Type B pancreatic cell (in vitro differentiated cells): Measurements from ENCODE around the gene SUPT4H1. TPM values are rescaled to one million over a fixed set of nuclear protein-coding genes. Genes with fewer than 3 reads are reported as not detected.

ENCODE experiments used
- DNase-seq: peaks from one replicate; pipeline ENCODE4 v3.0.0; 2021; ENCODE audit warnings: mixed read lengths; ENCODE audit not compliant: unreplicated experiment; ENCODE audit errors: extremely low spot score
- H3K27ac Mint-ChIP-seq: 2 replicates; pipeline ENCODE4 v1.8.0; 2021; ENCODE audit warnings: mild to moderate bottlenecking, mixed read lengths
- H3K27me3 Mint-ChIP-seq: 2 replicates; pipeline ENCODE4 v1.8.0; 2021; ENCODE audit warnings: mixed read lengths
- H3K36me3 Mint-ChIP-seq: 2 replicates; pipeline ENCODE4 v1.8.0; 2021; ENCODE audit warnings: mixed read lengths
- H3K4me1 Mint-ChIP-seq: one replicate; pipeline ENCODE4 v1.8.0; 2021; ENCODE audit warnings: mixed read lengths; ENCODE audit not compliant: unreplicated experiment
- H3K4me3 Mint-ChIP-seq: 2 replicates; pipeline ENCODE4 v1.8.0; 2021; ENCODE audit warnings: mild to moderate bottlenecking, mixed read lengths
- H3K9me3 Mint-ChIP-seq: 2 replicates; pipeline ENCODE4 v1.8.0; 2021; ENCODE audit warnings: mixed read lengths
- total RNA-seq: library from RNA; stranded (reverse); gene quantifications from 2 replicates; pipeline ENCODE4 v1.2.1, GENCODE V29; 2021; ENCODE audit warnings: low replicate concordance
- TF ChIP-seq, protein P1 (sequence below): fragments of 200-600 bp; sonication (generic); conservative IDR thresholded peaks from 2 replicates; pipeline ENCODE4 v1.5.0; 2021; ENCODE audit warnings: antibody characterized with exemption, mild to moderate bottlenecking

The SUPT4H1 gene
- total RNA-seq, 1 donor from 2014 or later, result 82.9 TPM

- Mint-ChIP-seq H3K4me1 (peaks cover 52% of the 10 kb centered on the region), H3K27ac (no peak overlapping the region), H3K27me3 (no peaks in the 10 kb centered on the region), H3K36me3 (peaks cover 4% of the 10 kb centered on the region), H3K9me3 (no peaks in the 10 kb centered on the region), H3K4me3 (no peak overlapping the region)
- DNase-seq, result no peak
- TF ChIP-seq, protein P1, sequence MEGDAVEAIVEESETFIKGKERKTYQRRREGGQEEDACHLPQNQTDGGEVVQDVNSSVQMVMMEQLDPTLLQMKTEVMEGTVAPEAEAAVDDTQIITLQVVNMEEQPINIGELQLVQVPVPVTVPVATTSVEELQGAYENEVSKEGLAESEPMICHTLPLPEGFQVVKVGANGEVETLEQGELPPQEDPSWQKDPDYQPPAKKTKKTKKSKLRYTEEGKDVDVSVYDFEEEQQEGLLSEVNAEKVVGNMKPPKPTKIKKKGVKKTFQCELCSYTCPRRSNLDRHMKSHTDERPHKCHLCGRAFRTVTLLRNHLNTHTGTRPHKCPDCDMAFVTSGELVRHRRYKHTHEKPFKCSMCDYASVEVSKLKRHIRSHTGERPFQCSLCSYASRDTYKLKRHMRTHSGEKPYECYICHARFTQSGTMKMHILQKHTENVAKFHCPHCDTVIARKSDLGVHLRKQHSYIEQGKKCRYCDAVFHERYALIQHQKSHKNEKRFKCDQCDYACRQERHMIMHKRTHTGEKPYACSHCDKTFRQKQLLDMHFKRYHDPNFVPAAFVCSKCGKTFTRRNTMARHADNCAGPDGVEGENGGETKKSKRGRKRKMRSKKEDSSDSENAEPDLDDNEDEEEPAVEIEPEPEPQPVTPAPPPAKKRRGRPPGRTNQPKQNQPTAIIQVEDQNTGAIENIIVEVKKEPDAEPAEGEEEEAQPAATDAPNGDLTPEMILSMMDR, result no peak
Measured at GRCh38 chr17:58378733-58379510, 26.9 kb upstream of the SUPT4H1 start.

- TF ChIP-seq, protein P1, result no peak
- Mint-ChIP-seq H3K27me3 (no peaks in the 10 kb centered on the region), H3K36me3 (peaks cover 4% of the 10 kb centered on the region), H3K4me1 (peaks cover 45% of the 10 kb centered on the region), H3K4me3 (no peak overlapping the region), H3K27ac (peak overlapping the region; percentile 86), H3K9me3 (no peaks in the 10 kb centered on the region)
- DNase-seq, result no peak
Measured at GRCh38 chr17:58377661-58378060, 25.7 kb upstream of the SUPT4H1 start.

GRCh38 chr17:58377093-58377601 is 25.1 kb upstream of the SUPT4H1 start:
- Mint-ChIP-seq H3K27ac (peak overlapping the region; percentile 86), H3K36me3 (peaks cover 4% of the 10 kb centered on the region), H3K4me1 (peaks cover 40% of the 10 kb centered on the region), H3K9me3 (no peaks in the 10 kb centered on the region), H3K4me3 (peak overlapping the region; percentile 72), H3K27me3 (no peaks in the 10 kb centered on the region)
- TF ChIP-seq, protein P1, result no peak
- DNase-seq, result no peak

- peaks cover 34% of the 10 kb centered on the region for H3K4me1 Mint-ChIP-seq
- no peaks in the 10 kb centered on the region for H3K27me3 Mint-ChIP-seq
- TF ChIP-seq, protein P1, result no peak
- peaks cover 4% of the 10 kb centered on the region for H3K36me3 Mint-ChIP-seq
- no peak for DNase-seq
- H3K27ac Mint-ChIP-seq, result peak overlapping the region; percentile 86
- H3K4me3 Mint-ChIP-seq, result no peak overlapping the region
- H3K9me3 Mint-ChIP-seq, result no peaks in the 10 kb centered on the region
Measured at GRCh38 chr17:58376472-58377000, 24.5 kb upstream of the SUPT4H1 start.

DNA sequence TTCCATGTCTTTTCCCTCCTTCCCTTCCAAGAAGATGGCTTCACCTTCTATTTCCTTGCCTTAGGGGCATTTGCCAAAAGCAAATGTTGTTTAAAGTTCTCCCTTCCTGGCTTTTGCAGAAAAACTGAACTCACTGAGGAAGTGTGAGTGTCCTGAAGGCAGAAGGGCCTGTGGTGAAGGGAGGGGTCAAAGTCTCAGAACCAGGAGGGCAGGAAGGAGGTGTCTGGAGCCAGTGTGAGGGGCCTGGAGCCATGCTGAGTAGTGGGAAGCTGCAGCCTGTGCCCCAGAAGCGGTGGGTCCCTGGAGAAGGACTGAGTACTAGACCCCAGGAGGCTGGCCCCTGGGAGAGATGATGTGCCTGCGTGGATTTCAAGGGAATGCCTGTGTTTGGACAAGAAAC is 23.8 kb upstream of the SUPT4H1 start:
- H3K27ac Mint-ChIP-seq, result peak overlapping the region; percentile 2
- TF ChIP-seq, protein P1, result no peak
- H3K36me3 Mint-ChIP-seq, result peaks cover 4% of the 10 kb centered on the region
- peaks cover 28% of the 10 kb centered on the region for H3K4me1 Mint-ChIP-seq
- H3K9me3 Mint-ChIP-seq, result no peaks in the 10 kb centered on the region
- DNase-seq, result no peak
- H3K4me3 Mint-ChIP-seq, result no peak overlapping the region
- H3K27me3 Mint-ChIP-seq, result no peaks in the 10 kb centered on the region
